GM23338 (cell line): Measurements from ENCODE around the gene FCN2. TPM values are rescaled to one million over a fixed set of nuclear protein-coding genes. Genes with fewer than 3 reads are reported as not detected.

Experiments used
- ATAC-seq: fragments of 200-7000 bp; cut with Tn5 transposase; 3 replicates; pipeline ENCODE4 v1.9.1; 2020
- DNase-seq: peaks from one replicate; pipeline ENCODE4 v3.0.0-alpha.2; 2015; ENCODE audit warnings: low spot score
- H2AFZ ChIP-seq: fragments of 200-600 bp; sonication (generic); 2 replicates; pipeline ENCODE4 v1.8.0; 2016; ENCODE audit warnings: antibody characterized with exemption, mild to moderate bottlenecking, moderate library complexity
- H3F3A ChIP-seq: fragments of 200-600 bp; sonication (generic); replicated peaks from 2 replicates; pipeline ENCODE4 v1.8.0; 2017; ENCODE audit warnings: antibody characterized with exemption, mixed run types, low read depth
- H3K27ac ChIP-seq: fragments of 200-600 bp; sonication (generic); 2 replicates; pipeline ENCODE4 v1.6.1; 2016; ENCODE audit warnings: low read depth
- H3K27me3 ChIP-seq: fragments of 200-600 bp; sonication (generic); 2 replicates; pipeline ENCODE4 v1.8.0; 2016; ENCODE audit warnings: mild to moderate bottlenecking, mixed run types, moderate library complexity; ENCODE audit not compliant: insufficient read depth
- H3K36me3 ChIP-seq: fragments of 200-600 bp; sonication (generic); 2 replicates; pipeline ENCODE4 v1.8.0; 2016; ENCODE audit warnings: mild to moderate bottlenecking; ENCODE audit not compliant: insufficient read depth
- H3K4me1 ChIP-seq: fragments of 200-600 bp; sonication (generic); 2 replicates; pipeline ENCODE4 v1.8.0; 2016; ENCODE audit warnings: mild to moderate bottlenecking, moderate library complexity; ENCODE audit not compliant: insufficient read depth
- H3K4me2 ChIP-seq: fragments of 200-600 bp; sonication (generic); 2 replicates; pipeline ENCODE4 v1.7.1; 2017; ENCODE audit warnings: mixed run types
- H3K4me3 ChIP-seq: fragments of 200-600 bp; sonication (generic); 2 replicates; pipeline ENCODE4 v1.6.1; 2016; ENCODE audit warnings: mixed run types
- H3K79me2 ChIP-seq: fragments of 200-600 bp; sonication (generic); replicated peaks from 2 replicates; pipeline ENCODE4 v1.8.0; 2017; ENCODE audit warnings: mild to moderate bottlenecking; ENCODE audit not compliant: insufficient read depth
- H3K9me2 ChIP-seq: fragments of 200-600 bp; sonication (generic); 2 replicates; pipeline ENCODE4 v1.8.0; 2017; ENCODE audit not compliant: insufficient read depth
- H4K20me1 ChIP-seq: fragments of 200-600 bp; sonication (generic); replicated peaks from 2 replicates; pipeline ENCODE4 v1.8.0; 2017; ENCODE audit warnings: mild to moderate bottlenecking; ENCODE audit not compliant: insufficient read depth
- H3K27ac Mint-ChIP-seq: 2 replicates; pipeline ENCODE4 v1.8.0; 2020; ENCODE audit warnings: inconsistent platforms, mild to moderate bottlenecking, moderate library complexity, mixed read lengths
- H3K27me3 Mint-ChIP-seq: 3 replicates; pipeline ENCODE4 v1.8.0; 2022; ENCODE audit warnings: low read depth, mild to moderate bottlenecking, moderate library complexity, mixed read lengths, inconsistent platforms; ENCODE audit not compliant: insufficient read depth, poor library complexity
- H3K36me3 Mint-ChIP-seq: 3 replicates; pipeline ENCODE4 v1.8.0; 2021; ENCODE audit warnings: low read depth, mild to moderate bottlenecking, inconsistent platforms, moderate library complexity, mixed read lengths
- H3K4me1 Mint-ChIP-seq: 3 replicates; pipeline ENCODE4 v1.8.0; 2020; ENCODE audit warnings: mild to moderate bottlenecking, inconsistent platforms, mixed read lengths
- H3K4me3 Mint-ChIP-seq: 3 replicates; pipeline ENCODE4 v1.8.0; 2021; ENCODE audit warnings: moderate library complexity, mild to moderate bottlenecking, inconsistent platforms, mixed read lengths
- H3K9me3 Mint-ChIP-seq: 3 replicates; pipeline ENCODE4 v1.8.0; 2020; ENCODE audit warnings: moderate library complexity, mild to moderate bottlenecking, inconsistent platforms, mixed read lengths
- CREB1 ChIP-seq: fragments of 250-450 bp; sonication (Bioruptor Pico); IDR thresholded peaks from 2 replicates; pipeline ENCODE4 v1.5.0; 2020; ENCODE audit warnings: low read depth, mild to moderate bottlenecking, moderate library complexity
- EZH2 ChIP-seq: fragments of 200-600 bp; sonication (generic); IDR thresholded peaks from one replicate; pipeline ENCODE4 v1.8.0; 2017; ENCODE audit warnings: antibody characterized with exemption, mild to moderate bottlenecking, low read depth; ENCODE audit not compliant: unreplicated experiment
- JUNB ChIP-seq: IDR thresholded peaks from one replicate; pipeline ENCODE4 v1.6.1; 2016; ENCODE audit warnings: antibody characterized with exemption; ENCODE audit not compliant: unreplicated experiment
- NANOG ChIP-seq: IDR thresholded peaks from 2 replicates; pipeline ENCODE4 v1.6.1; 2016; ENCODE audit warnings: antibody characterized with exemption, borderline replicate concordance
- POLR2AphosphoS5 ChIP-seq: IDR thresholded peaks from 2 replicates; pipeline ENCODE4 v1.6.1; 2016; ENCODE audit warnings: antibody characterized with exemption, low read depth
- ZNF114 ChIP-seq: fragments of 250-450 bp; sonication (Bioruptor Pico); IDR thresholded peaks from 2 replicates; pipeline ENCODE4 v1.5.0; 2020; ENCODE audit warnings: mild to moderate bottlenecking, moderate library complexity
- polyA plus RNA-seq: library from polyadenylated mRNA; unstranded; fragments of >200 nt; fragmentation: Nextera tagmentation; extraction: Ambion mirVana; gene quantifications from 2 replicates; pipeline ENCODE4 v1.2.1, GENCODE V29; 2016
- total RNA-seq: library from RNA; depleted of rRNA; stranded (reverse); fragments of >200 nt; shearing (Covaris generic); gene quantifications from 2 replicates; pipeline ENCODE4 v1.2.3, GENCODE V29; 2014
- TF ChIP-seq, protein P1 (sequence below): IDR thresholded peaks from 2 replicates; pipeline ENCODE4 v1.6.1; 2016; ENCODE audit warnings: antibody characterized with exemption
- TF ChIP-seq, protein P2 (sequence below): IDR thresholded peaks from one replicate; pipeline ENCODE4 v1.6.1; 2018; ENCODE audit warnings: antibody characterized with exemption; ENCODE audit not compliant: unreplicated experiment

The FCN2 gene
- total and polyA plus RNA-seq, 2 experiments from 2014 or later: not detected

- TF ChIP-seq, protein P1, sequence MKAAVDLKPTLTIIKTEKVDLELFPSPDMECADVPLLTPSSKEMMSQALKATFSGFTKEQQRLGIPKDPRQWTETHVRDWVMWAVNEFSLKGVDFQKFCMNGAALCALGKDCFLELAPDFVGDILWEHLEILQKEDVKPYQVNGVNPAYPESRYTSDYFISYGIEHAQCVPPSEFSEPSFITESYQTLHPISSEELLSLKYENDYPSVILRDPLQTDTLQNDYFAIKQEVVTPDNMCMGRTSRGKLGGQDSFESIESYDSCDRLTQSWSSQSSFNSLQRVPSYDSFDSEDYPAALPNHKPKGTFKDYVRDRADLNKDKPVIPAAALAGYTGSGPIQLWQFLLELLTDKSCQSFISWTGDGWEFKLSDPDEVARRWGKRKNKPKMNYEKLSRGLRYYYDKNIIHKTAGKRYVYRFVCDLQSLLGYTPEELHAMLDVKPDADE: no peak
- TF ChIP-seq JUNB: no peak
- no peak for TF ChIP-seq NANOG
- TF ChIP-seq POLR2AphosphoS5: no peak
Observed at GRCh38 chr9:134884492-134884891, 3.9 kb downstream of the FCN2 start (continued).

GRCh38 chr9:134885001-134885678 is 4.5 kb downstream of the FCN2 start:
- TF ChIP-seq, protein P1: no peak
- TF ChIP-seq CREB1 (CRISPR knock-in tag): no peak
- no peak for TF ChIP-seq JUNB
- TF ChIP-seq, protein P2, sequence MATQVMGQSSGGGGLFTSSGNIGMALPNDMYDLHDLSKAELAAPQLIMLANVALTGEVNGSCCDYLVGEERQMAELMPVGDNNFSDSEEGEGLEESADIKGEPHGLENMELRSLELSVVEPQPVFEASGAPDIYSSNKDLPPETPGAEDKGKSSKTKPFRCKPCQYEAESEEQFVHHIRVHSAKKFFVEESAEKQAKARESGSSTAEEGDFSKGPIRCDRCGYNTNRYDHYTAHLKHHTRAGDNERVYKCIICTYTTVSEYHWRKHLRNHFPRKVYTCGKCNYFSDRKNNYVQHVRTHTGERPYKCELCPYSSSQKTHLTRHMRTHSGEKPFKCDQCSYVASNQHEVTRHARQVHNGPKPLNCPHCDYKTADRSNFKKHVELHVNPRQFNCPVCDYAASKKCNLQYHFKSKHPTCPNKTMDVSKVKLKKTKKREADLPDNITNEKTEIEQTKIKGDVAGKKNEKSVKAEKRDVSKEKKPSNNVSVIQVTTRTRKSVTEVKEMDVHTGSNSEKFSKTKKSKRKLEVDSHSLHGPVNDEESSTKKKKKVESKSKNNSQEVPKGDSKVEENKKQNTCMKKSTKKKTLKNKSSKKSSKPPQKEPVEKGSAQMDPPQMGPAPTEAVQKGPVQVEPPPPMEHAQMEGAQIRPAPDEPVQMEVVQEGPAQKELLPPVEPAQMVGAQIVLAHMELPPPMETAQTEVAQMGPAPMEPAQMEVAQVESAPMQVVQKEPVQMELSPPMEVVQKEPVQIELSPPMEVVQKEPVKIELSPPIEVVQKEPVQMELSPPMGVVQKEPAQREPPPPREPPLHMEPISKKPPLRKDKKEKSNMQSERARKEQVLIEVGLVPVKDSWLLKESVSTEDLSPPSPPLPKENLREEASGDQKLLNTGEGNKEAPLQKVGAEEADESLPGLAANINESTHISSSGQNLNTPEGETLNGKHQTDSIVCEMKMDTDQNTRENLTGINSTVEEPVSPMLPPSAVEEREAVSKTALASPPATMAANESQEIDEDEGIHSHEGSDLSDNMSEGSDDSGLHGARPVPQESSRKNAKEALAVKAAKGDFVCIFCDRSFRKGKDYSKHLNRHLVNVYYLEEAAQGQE: no peak
- TF ChIP-seq POLR2AphosphoS5: no peak
- TF ChIP-seq EZH2: no peak
- TF ChIP-seq ZNF114: no peak
- TF ChIP-seq NANOG: no peak
- H3F3A ChIP-seq: no peaks in the 10 kb centered on the region
- no peaks in the 10 kb centered on the region for H3K36me3 ChIP-seq
- H3K27ac ChIP-seq: no peak overlapping the region
- H3K27me3 Mint-ChIP-seq: peaks cover 3% of the 10 kb centered on the region
- no peaks in the 10 kb centered on the region for H3K79me2 ChIP-seq
- H3K36me3 Mint-ChIP-seq: no peaks in the 10 kb centered on the region
- no peaks in the 10 kb centered on the region for H4K20me1 ChIP-seq
- H3K27ac Mint-ChIP-seq: no peak overlapping the region
- ATAC-seq (no peak), DNase-seq (no peak)
- no peak overlapping the region for H3K4me3 Mint-ChIP-seq
- H3K4me3 ChIP-seq: no peak overlapping the region
- no peaks in the 10 kb centered on the region for H3K4me1 Mint-ChIP-seq
- no peaks in the 10 kb centered on the region for H3K27me3 ChIP-seq
- H3K4me1 ChIP-seq: no peaks in the 10 kb centered on the region
- no peak overlapping the region for H2AFZ ChIP-seq
- H3K9me2 ChIP-seq: no peaks in the 10 kb centered on the region
- H3K9me3 Mint-ChIP-seq: no peaks in the 10 kb centered on the region
- no peak overlapping the region for H3K4me2 ChIP-seq
